Adrenal gland (tissue), 12 donors: Measurements from ENCODE around the gene TEX44. TPM values are rescaled to one million over a fixed set of nuclear protein-coding genes. Genes with fewer than 3 reads are reported as not detected.

ENCODE experiments used
- DNase-seq, 7 donors: peaks; one replicate each; pipeline ENCODE4 v3.0.0-alpha.2; 2019 to 2020
- H3K27ac ChIP-seq, 5 donors: fragments of 200-600 bp; sonication (generic) in 4 of 5; 1 replicate in 3 of 5; 2 replicates in 2 of 5; pipeline versions ENCODE4 v1.5.1 to v1.8.0; 2016 to 2020; ENCODE audit warnings: mild to moderate bottlenecking in 1 of 5
- H3K27me3 ChIP-seq: fragments of 200-600 bp; 2 replicates; pipeline ENCODE4 v1.8.0; 2021
- H3K36me3 ChIP-seq, 2 donors: fragments of 200-600 bp; replicated peaks in 1 of 2; 1 replicate in 1 of 2; 2 replicates in 1 of 2; pipeline versions ENCODE4 v1.5.1 to v1.8.0; 2018 to 2022
- H3K4me1 ChIP-seq, 2 donors: fragments of 200-600 bp; replicated peaks in 1 of 2; 1 replicate in 1 of 2; 2 replicates in 1 of 2; pipeline versions ENCODE4 v1.5.1 to v1.8.0; 2018 to 2021
- H3K4me3 ChIP-seq, 4 donors: fragments of 200-600 bp; sonication (generic) in 3 of 4; one replicate each; pipeline ENCODE4 v1.5.1; 2016 to 2018
- H3K9me3 ChIP-seq, 3 donors: fragments of 200-600 bp; sonication (generic) in 1 of 3; replicated peaks in 1 of 3; 1 replicate in 2 of 3; 2 replicates in 1 of 3; pipeline versions ENCODE4 v1.5.1 to v1.8.0; 2016 to 2021
- POLR2A ChIP-seq, 2 donors: fragments of 450-650 bp; IDR thresholded peaks; one replicate each; pipeline ENCODE4 v1.6.1; 2017; ENCODE audit warnings: antibody characterized with exemption in 2 of 2, mild to moderate bottlenecking in 2 of 2, moderate library complexity in 1 of 2
- WGBS, 4 donors: extraction: QIAGEN DNeasy Blood & Tissue Kit in 2 of 4; methylation state at CpG; one replicate each; pipeline versions ENCODE4 v1.1.5 to v1.1.7; 2013 to 2017; 5-methylcytosine and 5-hydroxymethylcytosine counted together
- intact Hi-C, 2 donors: fragments of 100-400 bp; cut with DNase I; formaldehyde crosslinking; loops; one replicate each; pipeline versions ENCODE4 v1.14.1 to v1.15.0; 2022 to 2023
- polyA plus RNA-seq, 3 donors: library from polyadenylated mRNA; stranded (reverse); fragments of 200-250 nt in 2 of 3; fragments of 350-450 nt in 1 of 3; fragmentation: Illumina TruSeq in 1 of 3; extraction: RNeasy Lipid Tissue Mini Kit (QIAGEN cat#74804) in 1 of 3; gene quantifications; one replicate each; pipeline ENCODE4 v1.2.3, GENCODE V29; 2013 to 2014
- total RNA-seq, 9 donors: library from RNA; depleted of rRNA in 4 of 9; stranded (reverse); fragments of >200 nt in 4 of 9; fragments of 120-200 nt in 1 of 9; fragmentation: NEBNext Ultra II Directional in 1 of 9; extraction: Animal tissue kit (Norgen Biotek cat#: 25700) in 1 of 9; gene quantifications; one replicate each; pipeline versions ENCODE4 v1.1.0 to v1.2.4, GENCODE V29; 2013 to 2023
- TF ChIP-seq, protein P1 (sequence below), 6 experiments: fragments of 450-650 bp in 4 of 6; fragments of 200-600 bp in 2 of 6; sonication (generic) in 1 of 6; IDR thresholded peaks; 1 replicate in 5 of 6; 2 replicates in 1 of 6; pipeline versions ENCODE4 v1.5.1 to v1.8.0; 2016 to 2021; ENCODE audit warnings: antibody characterized with exemption in 6 of 6, mild to moderate bottlenecking in 2 of 6, moderate library complexity in 1 of 6
- donor health status: healthy with polysubstance abuse.
- donor health status: Bipolar disorder and iron deficiency.
- donor health status: DM: yes; HTN: yes; CAD: no.
- donor health status: DM: no; HTN: no; CAD: no.
- donor health status: DM: no; HTN: no; CAD: no.
- donor health status: DM: yes; HTN: yes; CAD: no.

TEX44 gene
- total and polyA plus RNA-seq, 12 donors = not detected

DNA sequence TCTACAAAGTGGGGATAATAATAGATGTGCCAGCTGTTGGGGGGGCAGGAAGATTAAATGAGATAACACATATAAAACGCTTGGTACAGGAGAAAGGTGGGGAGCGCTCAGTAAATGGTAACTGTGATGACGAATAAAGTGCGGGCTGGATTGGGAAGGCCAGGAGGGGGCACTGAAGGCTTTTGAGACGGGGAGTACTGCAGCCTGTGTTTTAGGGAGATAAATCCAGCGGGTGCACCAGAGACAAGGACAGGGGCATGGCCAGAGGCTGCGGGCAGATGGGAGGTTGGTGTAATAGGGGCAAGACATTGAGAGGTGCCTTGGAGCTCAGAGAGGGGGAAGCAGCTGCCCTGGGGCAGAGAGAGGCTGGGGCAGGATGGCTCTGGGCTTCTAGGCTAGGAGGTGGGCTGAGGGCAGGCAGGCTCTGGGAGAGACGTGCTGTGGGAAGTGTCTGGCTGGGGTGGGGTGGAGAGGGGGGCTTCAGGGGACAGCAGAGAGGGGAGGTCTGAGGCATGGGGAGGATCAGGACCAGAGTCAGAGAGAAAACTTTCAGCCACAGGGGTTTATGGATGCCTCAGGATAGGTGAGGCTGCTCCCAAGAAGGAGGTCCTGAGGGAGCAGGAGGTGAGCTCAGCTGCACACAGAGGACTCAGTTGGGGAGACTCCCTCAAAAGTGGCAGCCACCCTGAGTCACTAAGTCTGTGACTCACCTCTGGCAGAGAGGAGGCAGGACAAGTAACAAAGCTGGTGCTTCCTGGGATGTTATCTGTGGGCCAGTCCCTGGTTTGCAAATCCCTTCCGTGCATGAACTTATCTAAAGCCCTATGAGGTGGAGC lies 18.8 kb downstream of the TEX44 start:
- TF ChIP-seq, protein P1, sequence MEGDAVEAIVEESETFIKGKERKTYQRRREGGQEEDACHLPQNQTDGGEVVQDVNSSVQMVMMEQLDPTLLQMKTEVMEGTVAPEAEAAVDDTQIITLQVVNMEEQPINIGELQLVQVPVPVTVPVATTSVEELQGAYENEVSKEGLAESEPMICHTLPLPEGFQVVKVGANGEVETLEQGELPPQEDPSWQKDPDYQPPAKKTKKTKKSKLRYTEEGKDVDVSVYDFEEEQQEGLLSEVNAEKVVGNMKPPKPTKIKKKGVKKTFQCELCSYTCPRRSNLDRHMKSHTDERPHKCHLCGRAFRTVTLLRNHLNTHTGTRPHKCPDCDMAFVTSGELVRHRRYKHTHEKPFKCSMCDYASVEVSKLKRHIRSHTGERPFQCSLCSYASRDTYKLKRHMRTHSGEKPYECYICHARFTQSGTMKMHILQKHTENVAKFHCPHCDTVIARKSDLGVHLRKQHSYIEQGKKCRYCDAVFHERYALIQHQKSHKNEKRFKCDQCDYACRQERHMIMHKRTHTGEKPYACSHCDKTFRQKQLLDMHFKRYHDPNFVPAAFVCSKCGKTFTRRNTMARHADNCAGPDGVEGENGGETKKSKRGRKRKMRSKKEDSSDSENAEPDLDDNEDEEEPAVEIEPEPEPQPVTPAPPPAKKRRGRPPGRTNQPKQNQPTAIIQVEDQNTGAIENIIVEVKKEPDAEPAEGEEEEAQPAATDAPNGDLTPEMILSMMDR (IDR thresholded peaks at IDR 0.05) = peak in 3 of 6 experiments; percentile 34 to 38 (median 36)
- peak in 1 of 2 donors; percentile 73 for TF ChIP-seq POLR2A (IDR thresholded peaks at IDR 0.05)
- 20 to 33% (median 31%) methylated on average over 9 of the region's 9 CpGs for WGBS, 4 donors
- Histone ChIP-seq H3K27me3 (no peaks in the 10 kb centered on the region), H3K9me3 (no peaks in the 10 kb centered on the region), H3K4me1 (peaks cover 33 to 39% of the 10 kb centered on the region in 2 donors), H3K4me3 (no peak overlapping the region), H3K27ac (peak overlapping the region; percentile 38 to 99 (median 98)), H3K36me3 (no peaks in the 10 kb centered on the region)
- intact Hi-C loops = loop anchor here (2.0 to 5.0 kb wide), 4 partner anchors 61 to 103 kb away; no protein-coding TSS in a partner anchor
- DNase-seq = peak; percentile 71 to 91 (median 88)

DNA sequence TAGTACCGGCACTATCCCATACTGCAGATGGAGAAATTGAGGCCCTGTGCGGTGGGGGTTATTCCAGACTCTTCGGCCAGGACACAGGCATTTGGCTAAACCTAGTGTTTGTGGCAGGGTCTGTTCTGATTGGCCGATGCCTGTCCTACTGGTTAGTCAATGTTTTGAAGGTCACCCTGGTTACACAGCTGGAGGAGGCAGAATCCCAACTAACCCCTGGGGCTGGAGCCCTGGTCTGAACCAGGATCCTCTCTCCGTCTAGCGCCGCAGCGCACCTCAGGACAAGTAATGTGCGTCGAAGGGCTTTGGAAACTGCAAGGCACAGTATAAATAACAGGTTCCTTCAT lies 19.4 kb downstream of the TEX44 start:
- Histone ChIP-seq H3K27me3 (no peaks in the 10 kb centered on the region), H3K4me1 (peaks cover 33 to 39% of the 10 kb centered on the region in 2 donors), H3K36me3 (no peaks in the 10 kb centered on the region), H3K9me3 (no peaks in the 10 kb centered on the region), H3K27ac (peak overlapping the region in 4 of 5 donors; percentile 98 to 99 (median 99)), H3K4me3 (no peak overlapping the region)
- intact Hi-C loops = loop anchor here (2.0 to 5.0 kb wide), 3 partner anchors 61 to 100 kb away; no protein-coding TSS in a partner anchor
- DNase-seq = peak in 2 of 7 donors; percentile 45 to 47
- TF ChIP-seq POLR2A (IDR thresholded peaks at IDR 0.05) = no peak
- WGBS, 4 donors = 35 to 39% (median 36%) methylated on average over 8 to 10 of the region's 10 CpGs

DNA sequence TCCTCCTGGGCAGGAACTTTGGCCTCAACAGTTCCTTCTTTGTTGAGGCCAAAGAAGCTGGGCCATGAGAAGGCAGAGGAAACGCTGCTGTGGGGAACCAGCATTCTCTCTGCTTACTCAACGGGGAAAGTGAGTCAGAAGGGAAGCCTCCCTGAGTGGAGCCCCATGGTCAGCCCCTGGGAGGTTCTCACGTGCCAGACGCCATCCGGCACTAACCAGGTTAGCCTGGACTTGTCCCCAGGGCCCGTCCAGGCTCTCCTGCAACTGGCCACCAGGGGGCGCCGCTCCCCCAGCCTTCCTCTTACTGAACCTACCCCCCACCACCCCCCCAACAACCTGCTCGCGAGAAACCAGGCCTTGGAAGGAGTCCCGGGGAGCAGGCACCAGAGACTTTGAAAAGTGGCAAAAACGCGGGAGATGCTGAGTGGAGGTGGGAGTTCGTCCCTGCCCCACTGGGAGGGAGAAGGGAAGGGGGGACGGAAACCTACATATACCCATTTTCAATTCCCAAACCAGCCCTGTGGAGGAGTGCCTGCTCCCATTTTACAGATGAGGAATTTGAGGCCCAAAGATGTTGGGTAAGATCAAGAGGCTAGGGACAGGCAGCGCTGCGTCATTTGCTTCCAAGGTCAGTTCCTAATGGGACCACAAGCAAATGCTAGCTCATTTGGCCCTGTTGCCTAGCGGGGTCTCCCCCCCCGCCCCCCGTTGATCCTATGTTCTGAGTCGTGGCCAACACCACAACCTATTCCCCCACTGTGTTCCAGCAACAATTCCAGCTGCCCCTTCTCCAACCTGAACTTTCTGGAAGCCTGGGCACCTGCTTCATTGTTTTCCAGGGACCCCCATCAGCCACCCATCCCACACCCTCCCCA lies 20.0 kb downstream of the TEX44 start:
- intact Hi-C loops = loop anchor here (2.0 to 5.0 kb wide), 3 partner anchors 60 to 100 kb away; no protein-coding TSS in a partner anchor
- TF ChIP-seq POLR2A (IDR thresholded peaks at IDR 0.05) = peak in 1 of 2 donors; percentile 8
- TF ChIP-seq, protein P1 (IDR thresholded peaks at IDR 0.05) = peak; percentile 94 to 99 (median 98)
- peak; percentile 94 to 98 (median 96) for DNase-seq
- Histone ChIP-seq H3K27ac (peak overlapping the region; percentile 62 to 99 (median 99)), H3K36me3 (no peaks in the 10 kb centered on the region), H3K4me3 (no peak overlapping the region), H3K27me3 (no peaks in the 10 kb centered on the region), H3K9me3 (no peaks in the 10 kb centered on the region), H3K4me1 (peaks cover 36 to 39% of the 10 kb centered on the region in 2 donors)
- WGBS, 4 donors = 11 to 29% (median 13%) methylated on average over 9 to 21 of the region's 21 CpGs

DNA sequence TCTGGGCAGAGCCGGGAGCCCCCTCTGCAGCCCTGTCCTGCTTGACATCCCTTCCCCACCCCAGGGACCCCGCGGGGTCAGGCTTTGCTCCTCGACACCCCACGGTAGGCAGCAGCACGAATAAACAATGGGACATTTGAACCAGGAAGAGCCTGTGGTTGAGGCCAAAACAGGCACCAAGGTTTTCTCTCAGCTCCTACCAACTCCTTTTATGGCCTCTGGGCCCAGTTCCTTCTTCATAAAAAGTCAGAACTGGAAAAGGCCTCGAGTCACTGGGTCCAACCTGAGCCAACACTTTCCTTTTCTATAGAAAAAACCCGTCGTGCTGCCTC lies 20.6 kb downstream of the TEX44 start:
- Histone ChIP-seq H3K36me3 (no peaks in the 10 kb centered on the region), H3K4me1 (peaks cover 37 to 39% of the 10 kb centered on the region in 2 donors), H3K27me3 (no peaks in the 10 kb centered on the region), H3K9me3 (no peaks in the 10 kb centered on the region), H3K4me3 (peak overlapping the region in 1 of 4 donors; percentile 58), H3K27ac (peak overlapping the region; percentile 62 to 99 (median 99))
- 3 to 6% (median 4%) methylated on average over 8 to 9 of the region's 9 CpGs for whole genome bisulfite sequencing, 4 donors
- intact Hi-C loops = loop anchor here (2.0 to 5.0 kb wide), 3 partner anchors 60 to 99 kb away; no protein-coding TSS in a partner anchor
- no peak for TF ChIP-seq POLR2A (IDR thresholded peaks at IDR 0.05)
- TF ChIP-seq, protein P1 (IDR thresholded peaks at IDR 0.05) = no peak
- peak in 3 of 7 donors; percentile 47 to 56 (median 54) for DNase-seq
